ENCODE results near the gene CHST11.
"Not testable (repeated sequence)": the region's sequence is repeated elsewhere in the genome, so short reads cannot be mapped to it uniquely, and the experiment has no call there.

CHST11 gene

GRCh38 chr12:104727726-104728465, 271.1 kb downstream of the CHST11 start:
- DNase-seq, result no peak

GRCh38 chr12:104729091-104729490, 272.3 kb downstream of the CHST11 start:
- no peak for DNase-seq

GRCh38 chr12:104729610-104730446, 273.1 kb downstream of the CHST11 start:
- no peak for DNase-seq

- no peak for DNase-seq
Observed at GRCh38 chr12:104730763-104731162, 274.0 kb downstream of the CHST11 start.

- DNase-seq, result no peak
Observed at GRCh38 chr12:104733717-104734175, 277.0 kb downstream of the CHST11 start.

- DNase-seq, result no peak
Observed at GRCh38 chr12:104734541-104735095, 277.9 kb downstream of the CHST11 start.

GRCh38 chr12:104735801-104736200, 279.1 kb downstream of the CHST11 start:
- DNase-seq, result no peak

GRCh38 chr12:104736307-104736706, 279.6 kb downstream of the CHST11 start:
- DNase-seq, result no peak

- DNase-seq, result no peak
Observed at GRCh38 chr12:104737113-104737512, 280.4 kb downstream of the CHST11 start.

GRCh38 chr12:104737791-104738301, 281.1 kb downstream of the CHST11 start:
- no peak for DNase-seq

- no peak for DNase-seq
Observed at GRCh38 chr12:104738331-104738730, 281.6 kb downstream of the CHST11 start.

GRCh38 chr12:104738776-104739642, 282.3 kb downstream of the CHST11 start:
- no peak for DNase-seq

- DNase-seq, result no peak
Observed at GRCh38 chr12:104740668-104741067, 283.9 kb downstream of the CHST11 start.

- DNase-seq, result no peak
Observed at GRCh38 chr12:104741077-104741476, 284.3 kb downstream of the CHST11 start.

GRCh38 chr12:104741497-104742367, 285.0 kb downstream of the CHST11 start:
- DNase-seq, result no peak

- DNase-seq, result no peak
Observed at GRCh38 chr12:104742551-104743201, 285.9 kb downstream of the CHST11 start.

- DNase-seq, result no peak
Observed at GRCh38 chr12:104743202-104743580, 286.4 kb downstream of the CHST11 start.

- not testable (repeated sequence) for DNase-seq
Observed at GRCh38 chr12:104743753-104744548, 287.2 kb downstream of the CHST11 start.

GRCh38 chr12:104746467-104747088, 289.8 kb downstream of the CHST11 start:
- no peak for DNase-seq

- DNase-seq, result no peak
Observed at GRCh38 chr12:104747330-104747729, 290.6 kb downstream of the CHST11 start.
